Raji (cell line): ENCODE measurements around the gene INSYN1.

Source experiments
- POLR2A ChIP-seq: IDR thresholded peaks from 2 replicates; pipeline ENCODE4 v1.6.1; 2011; ENCODE audit warnings: low read depth, low read length, control low read depth; ENCODE audit not compliant: insufficient read depth

The INSYN1 gene

DNA sequence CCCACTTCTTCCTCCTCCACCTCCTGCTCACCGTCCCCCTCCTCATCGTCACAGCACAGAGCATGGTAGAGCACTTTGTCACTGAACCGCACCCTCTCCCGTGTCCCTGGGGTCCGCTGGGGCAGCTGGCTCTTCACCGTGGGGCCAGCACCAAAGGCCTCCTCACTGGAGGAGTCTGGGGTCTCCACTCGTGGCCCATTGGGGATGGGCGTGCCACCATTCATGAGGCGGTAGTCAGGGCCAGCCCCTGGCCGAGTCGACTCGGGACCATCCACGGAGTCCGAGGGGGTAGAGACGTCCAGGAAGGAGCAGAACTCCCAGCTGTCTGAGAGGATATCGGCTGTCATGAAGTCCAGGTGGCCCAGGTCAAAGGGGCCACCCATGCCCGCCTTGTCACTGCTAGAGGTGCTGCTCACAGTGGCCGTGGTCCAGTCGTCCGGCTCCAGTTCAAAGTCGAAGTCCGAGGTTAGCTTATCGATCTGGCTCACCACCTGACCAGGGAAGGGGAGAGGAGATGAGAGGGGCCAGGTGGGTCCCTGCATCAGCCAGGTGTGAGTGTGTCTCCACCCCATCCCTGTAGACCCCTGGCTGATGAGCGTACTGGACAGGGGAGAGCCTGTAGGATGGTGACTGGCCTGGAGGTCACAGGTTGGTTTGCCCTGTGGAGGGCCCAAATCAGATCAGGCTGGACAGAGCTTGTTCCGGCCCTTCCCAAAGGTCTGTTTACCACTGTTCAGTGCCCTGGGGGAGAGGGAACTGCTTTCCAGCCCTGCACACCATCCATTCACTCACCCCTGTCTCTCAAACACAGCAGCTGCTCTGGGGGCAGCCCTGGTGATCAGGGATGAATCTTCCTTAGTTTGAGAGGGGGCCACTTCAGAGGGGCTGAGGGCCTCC, 12.8 kb downstream of the INSYN1 start:
- no peak for TF ChIP-seq POLR2A

DNA sequence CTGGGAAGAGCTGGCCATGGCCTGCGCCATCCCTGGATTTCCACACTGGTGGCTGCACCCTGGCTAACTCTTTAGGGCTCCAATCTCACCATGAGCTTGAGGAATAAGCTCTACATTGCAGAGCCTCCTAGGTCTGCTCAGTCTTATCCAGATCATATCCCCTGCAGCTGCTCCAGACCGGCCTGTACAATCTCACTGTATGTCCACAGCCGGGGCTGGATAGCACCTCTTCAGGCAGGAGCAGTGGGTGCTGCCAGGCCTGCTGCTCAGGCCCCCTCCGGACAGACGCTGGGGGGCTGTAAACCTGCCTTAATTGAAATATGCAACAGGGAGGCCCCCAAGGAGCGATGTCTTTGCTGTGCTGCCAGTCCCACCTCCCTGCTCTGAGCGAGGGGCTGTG, 15.6 kb downstream of the INSYN1 start:
- no peak for TF ChIP-seq POLR2A

DNA sequence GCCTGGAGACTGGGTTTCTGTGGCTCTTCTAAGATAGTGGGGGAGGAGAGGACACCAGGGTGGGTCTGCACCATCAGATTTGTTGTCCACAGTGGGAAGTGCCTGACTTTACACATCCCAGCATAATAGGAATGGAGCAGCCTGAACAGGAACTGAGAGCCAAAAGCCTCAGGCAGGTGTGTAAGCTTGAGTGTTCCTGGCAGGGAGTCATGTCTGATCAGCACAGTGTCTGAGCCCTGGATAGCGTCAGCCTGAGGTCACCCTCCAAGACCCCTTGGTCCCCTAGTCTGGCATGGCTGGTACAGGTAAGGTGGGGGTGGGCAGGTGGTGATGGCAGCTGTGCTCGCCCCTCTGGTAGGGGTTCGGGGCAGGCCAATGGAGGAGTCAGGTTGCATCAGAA, 20.2 kb downstream of the INSYN1 start:
- no peak for TF ChIP-seq POLR2A

DNA sequence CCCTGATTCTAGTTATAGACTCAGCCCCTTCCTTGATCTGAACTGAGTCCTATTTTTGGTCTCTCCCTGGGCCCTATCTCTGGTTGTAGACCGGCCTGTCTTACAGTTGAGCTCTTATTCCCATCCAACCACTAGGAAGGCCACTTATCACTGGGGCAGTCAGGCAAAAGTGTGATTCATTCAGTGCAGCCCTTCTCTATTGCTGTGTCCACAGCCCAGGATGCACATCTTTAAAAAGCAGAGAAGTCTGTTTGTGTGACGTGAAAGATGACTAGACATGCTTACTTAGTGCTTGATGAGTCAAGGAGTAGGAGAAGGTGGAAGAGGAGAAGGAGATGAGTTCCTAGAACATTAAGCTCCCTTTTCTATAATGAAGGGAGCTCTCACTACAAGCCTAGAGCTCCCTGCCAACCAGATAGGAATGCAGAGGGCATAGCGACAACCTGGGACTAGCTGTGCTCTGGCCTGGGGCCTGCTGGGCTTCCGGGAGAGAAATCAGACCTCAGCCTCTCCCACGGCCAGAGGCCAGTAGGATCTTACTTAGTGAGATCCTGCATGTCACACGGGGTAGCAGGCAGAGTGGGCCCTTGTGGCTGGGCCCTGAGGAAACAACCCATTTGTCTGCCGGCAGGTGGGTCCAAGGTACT, 25.7 kb downstream of the INSYN1 start:
- TF ChIP-seq POLR2A = no peak

DNA sequence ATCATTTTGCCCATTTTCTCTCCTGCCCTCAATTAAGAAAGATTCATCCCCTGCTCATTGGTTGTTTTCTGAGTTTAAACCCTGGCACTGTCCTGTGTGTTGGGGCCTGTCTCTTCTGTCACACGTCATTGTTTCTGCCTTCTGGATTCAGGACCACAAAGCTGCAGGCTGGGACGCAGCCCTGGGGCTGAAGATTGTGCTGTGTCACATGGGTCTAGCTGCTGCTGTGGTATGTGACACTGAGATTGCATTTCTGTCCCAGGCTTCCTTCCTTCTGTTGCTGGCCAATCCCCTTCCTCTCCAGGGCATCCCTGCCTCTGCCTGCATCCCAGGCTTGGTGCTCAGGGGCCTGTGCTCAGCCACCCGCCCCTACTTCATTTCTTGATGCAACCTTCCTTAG, 28.9 kb downstream of the INSYN1 start:
- TF ChIP-seq POLR2A = no peak

DNA sequence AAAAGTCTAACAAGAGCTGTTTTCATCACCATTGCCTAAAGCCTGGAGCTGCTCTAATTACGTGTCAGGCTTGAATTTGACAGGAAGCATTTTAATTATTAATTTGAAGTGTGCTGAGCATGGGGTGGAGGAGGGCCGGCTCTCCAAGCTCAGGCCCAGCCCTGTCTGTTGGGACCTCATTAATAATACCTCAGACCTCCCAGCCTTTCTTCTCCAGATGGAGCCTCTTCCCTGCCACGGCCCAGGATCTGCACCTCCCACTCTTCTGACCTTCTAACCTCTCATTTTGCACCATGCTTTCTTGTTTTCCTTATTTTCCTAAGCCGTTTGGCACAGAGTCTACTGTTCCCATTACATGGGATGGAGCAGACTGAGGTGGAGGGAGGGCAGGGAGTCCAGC, 30.0 kb downstream of the INSYN1 start:
- no peak for TF ChIP-seq POLR2A

DNA sequence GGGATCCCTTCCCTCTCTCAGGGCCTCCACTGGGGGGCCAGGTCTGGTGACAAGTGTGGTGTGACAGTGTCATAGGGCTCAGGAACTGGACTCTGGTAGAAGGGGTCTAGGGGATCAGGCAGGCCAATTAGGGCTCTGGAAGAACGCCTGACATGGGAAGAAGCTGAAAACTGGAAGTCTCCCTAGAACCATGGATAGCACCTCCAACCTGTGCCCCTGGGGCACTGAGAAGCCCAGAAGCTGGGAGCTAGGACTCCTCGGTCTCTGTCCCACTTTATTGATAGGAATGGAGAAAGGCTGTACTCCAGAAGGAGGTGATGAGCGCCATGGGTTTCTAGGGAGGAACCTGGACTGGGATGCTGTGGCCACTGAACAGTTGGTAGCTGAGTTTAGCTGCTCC, 30.7 kb downstream of the INSYN1 start:
- no peak for TF ChIP-seq POLR2A

DNA sequence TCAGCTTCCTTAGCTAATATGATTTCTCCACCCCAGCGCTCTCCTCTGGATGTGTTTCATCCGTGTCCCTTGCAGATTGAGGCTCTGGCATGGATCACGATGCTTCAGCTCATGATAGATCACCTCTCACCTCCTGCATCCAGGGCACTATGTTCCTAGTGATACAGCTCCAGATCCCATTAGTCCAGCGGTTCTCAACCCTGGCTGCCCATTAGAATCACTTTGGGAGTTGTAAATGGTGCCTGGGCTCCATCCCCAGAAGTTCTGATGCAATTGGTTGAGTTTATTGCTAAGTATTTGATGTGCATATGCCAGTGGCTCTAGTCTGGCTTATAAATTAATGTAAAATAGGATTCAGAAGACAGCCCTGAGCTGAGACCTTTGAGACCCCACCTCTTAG, 34.5 kb downstream of the INSYN1 start:
- no peak for TF ChIP-seq POLR2A

DNA sequence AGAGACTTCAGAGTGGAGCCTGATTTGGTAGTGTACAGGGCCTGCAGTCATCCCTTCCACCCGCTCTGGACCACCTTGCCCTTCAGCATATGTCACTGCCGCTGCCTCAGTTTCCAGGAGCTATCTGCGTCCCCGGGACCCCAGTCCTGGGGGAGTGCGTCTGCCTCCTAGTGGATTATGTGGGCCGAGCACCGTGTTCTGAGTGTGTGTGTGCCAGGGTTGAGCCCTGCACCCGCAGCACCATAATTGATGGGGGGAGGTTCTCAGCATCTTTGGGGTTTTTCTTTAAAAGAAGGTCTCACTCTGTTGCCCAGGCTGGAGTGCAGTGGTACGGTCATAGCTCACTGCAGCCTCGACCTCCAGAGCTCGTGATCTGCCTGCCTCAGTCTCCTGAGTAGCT, 35.3 kb downstream of the INSYN1 start:
- TF ChIP-seq POLR2A = no peak

DNA sequence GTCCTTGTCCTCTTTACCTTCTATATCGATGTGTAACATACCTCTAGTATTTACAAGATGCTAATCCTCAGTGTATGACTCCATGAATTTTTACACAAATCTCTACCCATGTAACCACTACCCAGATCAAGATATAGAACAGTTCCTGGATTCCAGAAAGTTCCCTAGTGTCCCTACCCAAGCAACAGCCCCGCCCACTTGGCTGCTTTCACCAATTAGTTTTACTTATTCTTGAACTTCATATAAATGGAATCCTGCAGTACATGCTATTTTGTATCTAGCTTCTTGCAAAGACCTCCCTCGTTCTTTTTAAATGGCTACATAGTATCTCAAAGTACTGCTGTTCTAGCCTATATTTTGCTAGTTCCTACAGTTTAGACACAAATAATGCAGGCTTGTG, 35.9 kb downstream of the INSYN1 start:
- TF ChIP-seq POLR2A = no peak

DNA sequence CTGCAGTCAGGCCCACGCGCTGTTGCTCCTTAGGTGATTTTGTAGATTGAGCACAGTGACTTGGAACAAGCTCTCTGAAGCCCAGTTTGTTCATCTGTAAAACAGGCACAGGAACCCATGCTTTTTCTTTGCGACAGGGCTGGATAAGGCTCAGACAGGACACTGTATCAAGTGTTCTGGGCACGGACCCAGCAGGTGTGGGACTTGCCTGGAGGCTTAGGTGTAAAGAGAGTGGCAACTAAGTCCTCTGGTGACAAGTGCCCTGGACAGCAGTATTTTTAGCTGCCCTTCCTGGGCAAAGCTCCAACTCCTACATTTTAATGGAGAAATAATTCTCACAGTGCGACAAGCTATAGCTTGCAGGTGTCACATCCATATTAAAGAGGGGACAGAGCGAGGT, 36.7 kb downstream of the INSYN1 start:
- TF ChIP-seq POLR2A = no peak

DNA sequence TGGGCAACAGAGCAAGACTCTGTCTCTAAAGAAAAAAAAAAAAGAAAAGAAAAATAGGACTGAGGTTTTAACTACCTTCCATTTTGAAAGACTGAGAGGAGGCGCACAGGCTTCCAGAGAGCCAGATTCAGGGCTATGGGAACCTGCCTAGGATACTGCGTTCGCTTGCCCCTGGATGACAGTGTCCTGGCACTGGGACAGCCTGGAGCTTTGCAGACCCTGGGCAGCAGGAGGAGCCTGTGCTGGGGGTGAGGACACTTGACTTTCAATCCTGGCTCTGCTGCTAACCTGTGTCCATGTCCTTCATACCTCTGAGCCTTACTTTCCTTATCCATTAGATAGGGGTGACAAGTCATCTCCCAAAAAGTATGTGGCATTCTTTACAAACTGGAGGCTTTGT, 37.7 kb downstream of the INSYN1 start:
- TF ChIP-seq POLR2A = no peak

DNA sequence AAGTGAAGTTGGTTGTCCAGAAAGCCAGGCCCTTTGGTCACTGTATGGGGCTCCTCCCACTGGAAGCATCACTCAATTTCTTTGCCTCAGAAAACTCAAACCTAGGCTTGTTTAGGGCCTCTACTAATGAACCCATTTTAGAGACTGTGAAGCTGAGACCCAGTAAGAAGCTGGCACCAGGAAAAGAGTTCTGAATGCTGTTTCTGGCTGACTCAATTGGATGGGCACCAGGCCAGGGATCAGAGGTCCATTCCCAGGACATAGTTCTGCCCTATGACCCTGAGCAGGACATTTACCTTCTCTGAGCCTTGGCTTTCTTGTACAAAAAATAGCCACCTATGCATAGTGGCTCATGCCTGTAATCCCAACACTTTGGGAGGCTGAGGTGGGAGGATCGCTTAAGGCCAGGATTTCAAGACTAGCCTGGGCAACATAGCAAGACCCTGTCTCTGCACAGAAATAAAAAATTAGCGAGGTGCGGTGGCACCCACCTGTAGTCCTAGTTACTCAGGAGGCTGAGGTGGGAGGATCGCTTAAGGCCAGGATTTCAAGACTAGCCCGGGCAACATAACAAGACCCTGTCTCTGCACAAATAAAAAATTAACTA, 38.4 kb downstream of the INSYN1 start:
- no peak for TF ChIP-seq POLR2A

DNA sequence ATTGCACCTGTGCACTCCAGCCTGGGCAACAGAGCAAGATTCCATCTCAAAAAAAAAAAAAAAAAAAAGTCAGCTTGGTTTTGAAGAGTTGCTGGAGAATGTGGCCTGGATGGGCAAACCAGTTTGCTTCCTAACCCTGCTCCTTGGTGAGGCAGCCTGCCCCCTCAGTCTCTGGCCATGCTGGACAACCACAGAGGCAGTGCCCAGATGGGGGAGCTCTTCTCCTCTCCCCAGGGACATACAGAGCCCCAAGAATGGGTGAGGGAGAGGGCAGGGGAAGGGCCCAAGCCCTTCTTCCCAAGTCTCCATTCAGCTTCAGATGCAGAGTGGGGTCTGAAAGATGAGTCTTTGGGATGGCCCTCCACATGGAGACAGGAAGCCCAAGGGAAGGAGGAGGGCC, 41.0 kb downstream of the INSYN1 start:
- no peak for TF ChIP-seq POLR2A

DNA sequence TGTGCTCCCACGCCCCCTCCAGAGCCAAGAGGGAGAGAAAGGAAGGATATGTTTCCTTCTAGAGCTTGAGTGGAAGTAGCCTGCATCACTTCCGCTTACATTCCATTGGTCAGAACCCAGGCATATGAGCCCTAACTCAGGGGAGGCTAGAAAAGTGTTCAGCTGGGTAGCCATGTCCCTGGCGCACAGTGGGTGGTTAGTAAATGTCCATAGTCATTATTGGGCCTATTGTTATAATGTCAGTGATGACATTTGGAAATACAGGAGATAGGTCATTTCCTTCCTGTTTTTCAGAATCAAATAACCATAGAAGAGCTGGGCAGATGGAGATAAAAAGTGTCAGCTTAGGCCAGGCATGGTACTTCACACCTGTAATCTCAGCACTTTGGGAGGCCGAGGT, 41.6 kb downstream of the INSYN1 start:
- no peak for TF ChIP-seq POLR2A

DNA sequence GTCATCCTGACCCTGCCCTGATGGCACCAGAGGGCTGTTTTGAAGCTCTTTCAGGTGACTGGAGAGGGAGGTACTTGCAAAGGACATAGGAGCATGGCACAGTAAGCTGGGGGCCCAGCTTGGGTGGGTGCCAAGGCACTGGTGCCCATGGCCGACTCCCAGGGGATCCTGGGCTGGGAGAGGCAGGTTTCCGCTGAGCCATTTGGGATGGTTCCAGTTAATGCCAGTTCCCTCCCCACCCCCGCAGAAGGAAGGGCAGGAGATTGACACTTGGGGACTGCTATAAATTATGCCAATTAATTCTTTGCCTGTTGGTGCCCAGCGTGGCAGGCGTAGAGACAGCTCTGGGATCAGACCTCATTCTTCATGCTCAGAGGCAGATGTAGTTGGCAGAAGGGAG, 42.8 kb downstream of the INSYN1 start:
- TF ChIP-seq POLR2A = no peak
